GM12864 (cell line): Measurements from ENCODE around the gene ERVMER34-1.
A peak's percentile ranks its signal among the peaks of the same experiment; 100 is the strongest.

Experiments used
- DNase-seq: peaks from one replicate; pipeline ENCODE4 v3.0.0-alpha.2; 2011; ENCODE audit warnings: low read depth
- H3K4me3 ChIP-seq: 2 replicates; pipeline ENCODE4 v1.5.1; 2011; ENCODE audit warnings: mild to moderate bottlenecking, low read depth, low read length, control low read depth
- TF ChIP-seq, protein P1 (sequence below): IDR thresholded peaks from 2 replicates; pipeline ENCODE4 v1.5.1; 2011; ENCODE audit warnings: low read depth, mild to moderate bottlenecking, moderate library complexity, low read length, control low read depth, inconsistent platforms; ENCODE audit errors: missing control alignments

ERVMER34-1 gene

DNA sequence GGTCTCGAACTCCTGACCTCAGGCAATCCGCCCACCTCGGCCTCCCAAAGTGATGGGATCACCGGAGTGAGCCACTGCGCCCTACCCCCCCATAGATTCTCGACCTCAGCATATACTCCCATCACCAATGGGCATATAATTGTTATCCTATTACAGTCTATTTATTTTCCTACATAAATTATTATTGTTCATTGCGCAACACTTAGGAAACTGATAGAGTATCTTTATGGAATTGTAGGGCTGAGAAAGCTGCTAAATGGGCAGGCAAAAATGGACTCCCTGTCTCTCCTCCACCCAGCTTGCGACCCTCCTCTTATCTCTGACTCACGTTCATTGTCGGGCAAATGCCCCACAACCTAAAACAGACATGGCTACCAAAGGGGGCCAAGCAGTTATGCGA is 1.0 kb downstream of the ERVMER34-1 start:
- no peak overlapping the region for H3K4me3 ChIP-seq
- no peak for DNase-seq
- TF ChIP-seq, protein P1, sequence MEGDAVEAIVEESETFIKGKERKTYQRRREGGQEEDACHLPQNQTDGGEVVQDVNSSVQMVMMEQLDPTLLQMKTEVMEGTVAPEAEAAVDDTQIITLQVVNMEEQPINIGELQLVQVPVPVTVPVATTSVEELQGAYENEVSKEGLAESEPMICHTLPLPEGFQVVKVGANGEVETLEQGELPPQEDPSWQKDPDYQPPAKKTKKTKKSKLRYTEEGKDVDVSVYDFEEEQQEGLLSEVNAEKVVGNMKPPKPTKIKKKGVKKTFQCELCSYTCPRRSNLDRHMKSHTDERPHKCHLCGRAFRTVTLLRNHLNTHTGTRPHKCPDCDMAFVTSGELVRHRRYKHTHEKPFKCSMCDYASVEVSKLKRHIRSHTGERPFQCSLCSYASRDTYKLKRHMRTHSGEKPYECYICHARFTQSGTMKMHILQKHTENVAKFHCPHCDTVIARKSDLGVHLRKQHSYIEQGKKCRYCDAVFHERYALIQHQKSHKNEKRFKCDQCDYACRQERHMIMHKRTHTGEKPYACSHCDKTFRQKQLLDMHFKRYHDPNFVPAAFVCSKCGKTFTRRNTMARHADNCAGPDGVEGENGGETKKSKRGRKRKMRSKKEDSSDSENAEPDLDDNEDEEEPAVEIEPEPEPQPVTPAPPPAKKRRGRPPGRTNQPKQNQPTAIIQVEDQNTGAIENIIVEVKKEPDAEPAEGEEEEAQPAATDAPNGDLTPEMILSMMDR = no peak

DNA sequence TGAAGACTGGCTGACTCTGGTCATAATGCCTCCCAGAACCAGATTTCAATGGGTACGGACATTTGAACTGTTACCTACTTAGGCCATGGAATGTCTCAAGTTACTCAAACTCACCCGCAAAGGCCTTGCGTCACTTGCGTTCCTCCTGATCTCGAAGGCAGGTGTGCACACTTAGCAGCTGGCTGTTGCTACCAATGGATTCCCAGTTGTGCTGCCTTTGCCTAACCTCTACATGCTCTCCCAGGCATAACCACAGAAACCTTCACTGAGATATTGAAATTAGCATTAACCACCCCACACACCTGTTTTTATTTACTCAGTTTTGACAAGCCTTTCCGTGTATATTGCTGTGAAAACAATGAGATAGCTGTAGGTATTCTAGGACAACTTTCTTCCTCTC is 2.8 kb downstream of the ERVMER34-1 start:
- peak; percentile 35 for DNase-seq

GRCh38 chr4:52744588-52744987 is 6.6 kb downstream of the ERVMER34-1 start:
- no peak overlapping the region for H3K4me3 ChIP-seq
- no peak for DNase-seq
- TF ChIP-seq, protein P1 = no peak

More for the DNA sequence above, 2.8 kb downstream of the ERVMER34-1 start:
- TF ChIP-seq, protein P1 = no peak
- no peak overlapping the region for H3K4me3 ChIP-seq

DNA sequence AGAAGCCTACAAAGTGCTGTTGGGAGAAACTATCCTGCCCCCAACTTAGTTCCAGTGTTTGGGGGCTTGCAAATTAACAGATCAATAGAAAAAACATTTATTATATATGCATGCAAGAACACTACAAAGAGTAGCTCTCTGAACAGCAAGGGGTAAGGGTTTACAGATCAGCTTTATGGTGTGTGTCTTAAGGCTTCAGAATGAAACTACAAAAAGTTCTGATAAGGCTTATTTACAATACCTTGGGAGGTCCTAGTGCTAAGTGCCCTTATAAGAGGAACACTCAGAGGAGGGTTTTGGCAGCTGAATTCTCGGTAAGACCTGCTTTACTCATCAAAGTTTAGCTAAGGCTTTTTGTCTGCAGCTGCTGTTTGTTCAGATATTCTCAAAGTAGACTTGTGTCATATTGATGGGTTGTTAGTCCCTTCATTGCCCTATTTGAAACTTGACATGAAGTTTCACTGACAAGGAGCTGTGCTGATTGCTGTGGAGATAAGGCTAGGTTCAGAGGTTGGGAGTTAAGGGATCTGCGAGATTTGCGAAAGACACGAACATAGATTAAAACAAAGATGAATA is 7.7 kb downstream of the ERVMER34-1 start:
- no peak overlapping the region for H3K4me3 ChIP-seq
- TF ChIP-seq, protein P1 = no peak
- DNase-seq = no peak

GRCh38 chr4:52729586-52729985 is 21.6 kb downstream of the ERVMER34-1 start:
- no peak for DNase-seq
- no peak overlapping the region for H3K4me3 ChIP-seq
- TF ChIP-seq, protein P1 = no peak

- TF ChIP-seq, protein P1 = no peak
- no peak for DNase-seq
- no peak overlapping the region for H3K4me3 ChIP-seq
Measured at GRCh38 chr4:52728691-52729240, 22.5 kb downstream of the ERVMER34-1 start.
